Measurements from ENCODE around the gene CARHSP1.

- no peak for TF ChIP-seq ZBED1 (IDR thresholded peaks at IDR 0.05)
- TF ChIP-seq ELF2 (CRISPR knock-in tag; IDR thresholded peaks at IDR 0.05) = no peak
- no peak for TF ChIP-seq ZNF76 (CRISPR knock-in tag; IDR thresholded peaks at IDR 0.05; ENCODE audit: borderline replicate concordance)
- TF ChIP-seq TEAD2 (tag; IDR thresholded peaks at IDR 0.05) = no peak
- TF ChIP-seq CTCF (IDR thresholded peaks at IDR 0.05 in 2 of 3, conservative IDR thresholded peaks at IDR 0.05 in 1 of 3; ENCODE audit: insufficient read depth in 2 of 3, low read depth in 1 of 3, low read length in 3 of 3) = no peak
- TF ChIP-seq MXI1 (IDR thresholded peaks at IDR 0.05; ENCODE audit: low read depth, low read length) = no peak
- TF ChIP-seq POLR2A (conservative IDR thresholded peaks at IDR 0.05) = no peak
- no peak for TF ChIP-seq E4F1 (CRISPR knock-in tag; IDR thresholded peaks at IDR 0.05; ENCODE audit: borderline replicate concordance)
- TF ChIP-seq CHD2 (IDR thresholded peaks at IDR 0.05; ENCODE audit: low read depth, low read length) = no peak
- no peak for TF ChIP-seq LEF1 (IDR thresholded peaks at IDR 0.05)
- TF ChIP-seq TCF15 (CRISPR knock-in tag; IDR thresholded peaks at IDR 0.05) = no peak
- TF ChIP-seq CREB1 (IDR thresholded peaks at IDR 0.05) = no peak
- no peak for TF ChIP-seq CREB1 (CRISPR knock-in tag; IDR thresholded peaks at IDR 0.05)
Measured at GRCh38 chr16:8867932-8868415, 832 bp downstream of the CARHSP1 start.

All from K562 (cell line).